Karpas-422 (cell line): Measurements from ENCODE around the gene CHURC1. TPM values are rescaled to one million over a fixed set of nuclear protein-coding genes. Genes with fewer than 3 reads are reported as not detected.

Source experiments
- DNase-seq: peaks from one replicate; pipeline ENCODE4 v3.0.0-alpha.2; 2015
- H2AFZ ChIP-seq: fragments of 200-600 bp; sonication (generic); 2 replicates; pipeline ENCODE4 v1.6.1; 2014; ENCODE audit warnings: antibody characterized with exemption, low read length, mixed read lengths
- H3K27ac ChIP-seq: fragments of 200-600 bp; sonication (generic); 2 replicates; pipeline ENCODE4 v1.5.1; 2014; ENCODE audit warnings: mild to moderate bottlenecking, low read length, moderate library complexity
- H3K27me3 ChIP-seq: fragments of 200-600 bp; sonication (generic); 2 replicates; pipeline ENCODE4 v1.6.1; 2014; ENCODE audit warnings: low read length, mixed read lengths
- H3K36me3 ChIP-seq: fragments of 200-600 bp; sonication (generic); 2 replicates; pipeline ENCODE4 v1.6.1; 2014; ENCODE audit warnings: low read length, mixed read lengths; ENCODE audit not compliant: insufficient read depth
- H3K4me1 ChIP-seq: fragments of 200-600 bp; sonication (generic); 2 replicates; pipeline ENCODE4 v1.6.1; 2014; ENCODE audit warnings: mild to moderate bottlenecking, low read length, mixed read lengths
- H3K4me2 ChIP-seq: fragments of 200-600 bp; sonication (generic); 2 replicates; pipeline ENCODE4 v1.6.1; 2014; ENCODE audit warnings: low read length, low read depth, mild to moderate bottlenecking; ENCODE audit not compliant: poor library complexity, severe bottlenecking
- H3K4me3 ChIP-seq: fragments of 200-600 bp; sonication (generic); 2 replicates; pipeline ENCODE4 v1.5.1; 2014; ENCODE audit warnings: mild to moderate bottlenecking, antibody characterized with exemption, low read length, mixed read lengths
- H3K79me2 ChIP-seq: fragments of 200-600 bp; sonication (generic); 2 replicates; pipeline ENCODE4 v1.6.1; 2014; ENCODE audit warnings: mild to moderate bottlenecking, low read length, mixed read lengths
- H3K9ac ChIP-seq: fragments of 200-600 bp; sonication (generic); 2 replicates; pipeline ENCODE4 v1.6.0; 2014; ENCODE audit warnings: low read length
- H3K9me2 ChIP-seq: fragments of 200-600 bp; sonication (generic), shearing (Covaris generic); replicated peaks from 2 replicates; pipeline ENCODE4 v1.6.0; 2014; ENCODE audit warnings: mild to moderate bottlenecking, low read length, moderate library complexity; ENCODE audit not compliant: insufficient read depth
- H3K9me3 ChIP-seq: fragments of 300-700, 200-600 bp; sonication (generic); 2 replicates; pipeline ENCODE4 v1.6.1; 2014; ENCODE audit warnings: low read length, mixed read lengths
- H4K20me1 ChIP-seq: fragments of 200-600 bp; sonication (generic); 2 replicates; pipeline ENCODE4 v1.6.1; 2014; ENCODE audit warnings: mild to moderate bottlenecking, antibody characterized with exemption, low read length, low read depth; ENCODE audit not compliant: insufficient read depth
- total RNA-seq: library from RNA; depleted of rRNA; stranded (reverse); fragments of >200 nt; shearing (Covaris generic); gene quantifications from 2 replicates; pipeline ENCODE4 v1.2.3, GENCODE V29; 2014; ENCODE audit warnings: low replicate concordance

The CHURC1 gene
- total RNA-seq, 1 experiment from 2014 or later: 136 TPM

DNA sequence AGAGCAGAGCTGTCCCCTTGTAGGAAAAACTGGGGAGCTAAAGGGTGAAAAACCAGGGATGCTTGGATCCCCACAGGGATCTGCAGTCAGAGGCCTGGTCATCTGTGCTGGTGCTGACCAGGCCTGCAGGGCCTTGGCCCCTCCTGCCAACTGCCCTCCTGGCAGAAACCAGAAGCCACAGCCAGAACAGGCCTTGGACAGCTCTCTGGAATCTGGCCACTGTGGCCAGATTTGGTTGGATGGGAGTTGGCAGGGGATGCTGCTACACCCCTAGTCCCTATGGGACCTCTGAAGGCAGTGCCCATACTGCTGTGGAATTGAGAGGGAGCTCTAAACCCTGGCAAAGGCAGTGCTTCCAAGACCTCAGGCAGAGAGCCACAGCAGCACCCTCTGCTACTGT is 37.5 kb downstream of the CHURC1 start:
- DNase-seq: no peak
- no peaks in the 10 kb centered on the region for H3K36me3 ChIP-seq
- no peak overlapping the region for H3K9ac ChIP-seq
- H3K4me3 ChIP-seq: no peak overlapping the region
- H3K79me2 ChIP-seq: no peaks in the 10 kb centered on the region
- H3K27me3 ChIP-seq: no peaks in the 10 kb centered on the region
- no peak overlapping the region for H3K27ac ChIP-seq
- H3K9me2 ChIP-seq: no peaks in the 10 kb centered on the region
- no peaks in the 10 kb centered on the region for H3K4me1 ChIP-seq
- no peaks in the 10 kb centered on the region for H3K9me3 ChIP-seq
- H4K20me1 ChIP-seq: no peaks in the 10 kb centered on the region; the same call in 1 of the 2 replicates
- no peak overlapping the region for H2AFZ ChIP-seq
- no peak overlapping the region for H3K4me2 ChIP-seq

- Histone ChIP-seq H3K27ac (no peak overlapping the region), H3K79me2 (no peaks in the 10 kb centered on the region), H2AFZ (no peak overlapping the region), H3K9me3 (no peaks in the 10 kb centered on the region), H3K9me2 (no peaks in the 10 kb centered on the region), H4K20me1 (peaks cover 5% of the 10 kb centered on the region; the same call in 1 of the 2 replicates), H3K27me3 (no peaks in the 10 kb centered on the region), H3K4me3 (no peak overlapping the region), H3K36me3 (no peaks in the 10 kb centered on the region), H3K4me2 (no peak overlapping the region), H3K4me1 (no peaks in the 10 kb centered on the region), H3K9ac (no peak overlapping the region)
- DNase-seq: peak; percentile 68
Measured at GRCh38 chr14:64952598-64953309, 38.5 kb downstream of the CHURC1 start.

- Histone ChIP-seq H4K20me1 (peaks cover 5% of the 10 kb centered on the region; the same call in 1 of the 2 replicates), H3K9me3 (no peaks in the 10 kb centered on the region), H3K4me2 (no peak overlapping the region), H3K4me1 (no peaks in the 10 kb centered on the region), H3K9ac (no peak overlapping the region), H3K4me3 (no peak overlapping the region), H3K79me2 (no peaks in the 10 kb centered on the region), H3K27me3 (no peaks in the 10 kb centered on the region), H2AFZ (no peak overlapping the region), H3K27ac (no peak overlapping the region), H3K36me3 (no peaks in the 10 kb centered on the region), H3K9me2 (no peaks in the 10 kb centered on the region)
- no peak for DNase-seq
Measured at GRCh38 chr14:64953310-64953654, 39.0 kb downstream of the CHURC1 start.

DNA sequence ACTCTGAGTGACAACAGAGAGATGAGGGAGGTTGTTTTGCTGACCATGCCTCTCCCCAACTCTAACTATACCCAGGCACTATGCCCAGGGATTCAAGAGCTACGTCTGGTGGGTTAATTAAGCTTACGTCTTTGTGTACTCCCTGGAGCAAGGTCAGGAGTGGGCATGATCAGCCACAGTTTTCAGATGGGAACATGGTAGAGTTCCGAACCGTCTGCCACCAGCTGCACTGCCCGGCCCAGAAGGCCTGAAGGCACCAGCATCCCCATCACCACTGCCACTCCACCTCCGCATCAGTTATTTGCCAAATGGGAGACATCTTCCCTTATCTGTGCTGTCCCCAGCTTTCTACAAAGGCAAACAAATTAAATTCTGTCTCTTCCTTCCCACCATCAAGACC is 39.4 kb downstream of the CHURC1 start:
- no peak overlapping the region for H3K4me2 ChIP-seq
- H2AFZ ChIP-seq: no peak overlapping the region
- no peaks in the 10 kb centered on the region for H3K79me2 ChIP-seq
- H3K36me3 ChIP-seq: no peaks in the 10 kb centered on the region
- DNase-seq: no peak
- no peaks in the 10 kb centered on the region for H3K27me3 ChIP-seq
- H3K9ac ChIP-seq: no peak overlapping the region
- H3K4me1 ChIP-seq: no peaks in the 10 kb centered on the region
- no peak overlapping the region for H3K27ac ChIP-seq
- H3K9me2 ChIP-seq: no peaks in the 10 kb centered on the region
- no peaks in the 10 kb centered on the region for H3K9me3 ChIP-seq
- H3K4me3 ChIP-seq: no peak overlapping the region
- peaks cover 5% of the 10 kb centered on the region; the same call in 1 of the 2 replicates for H4K20me1 ChIP-seq

DNA sequence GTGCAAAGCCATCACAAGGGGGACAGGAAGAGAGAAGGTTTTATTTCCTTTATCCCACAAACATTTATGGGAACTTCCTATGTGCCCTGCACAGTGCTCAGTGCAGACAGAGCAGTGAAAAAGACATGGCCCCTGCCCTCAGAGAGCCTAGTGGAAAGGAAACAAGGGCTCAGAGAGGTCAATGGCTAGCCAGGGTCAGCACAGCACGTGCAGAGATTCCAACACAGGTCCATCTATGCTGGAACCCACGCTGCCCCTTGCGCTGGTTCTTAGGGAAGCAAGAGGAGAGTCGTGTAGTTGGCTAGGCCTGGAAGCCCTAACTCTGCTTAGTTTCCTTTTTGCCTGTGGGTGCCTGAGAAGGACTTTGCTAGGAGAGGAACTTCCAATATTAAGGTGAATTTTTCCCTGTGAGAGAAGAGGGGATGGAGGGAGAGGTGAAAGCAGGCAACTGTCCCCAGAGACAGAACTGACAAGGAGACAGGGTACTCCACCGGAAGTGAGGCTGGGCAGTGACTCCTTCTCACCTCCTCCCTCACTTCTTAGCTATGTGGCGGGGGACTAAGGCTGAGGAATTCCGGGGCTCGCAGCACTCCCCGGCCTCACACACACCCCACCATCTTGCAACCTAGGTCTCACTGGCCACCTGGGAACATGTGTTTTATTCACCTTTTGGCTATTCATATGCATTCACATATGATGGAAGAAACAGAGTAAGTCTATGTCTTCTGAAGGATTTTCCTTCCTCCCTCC is 40.4 kb downstream of the CHURC1 start:
- no peaks in the 10 kb centered on the region for H3K27me3 ChIP-seq
- no peaks in the 10 kb centered on the region for H3K4me1 ChIP-seq
- no peaks in the 10 kb centered on the region for H3K9me2 ChIP-seq
- H3K36me3 ChIP-seq: no peaks in the 10 kb centered on the region
- no peak overlapping the region for H2AFZ ChIP-seq
- H3K4me2 ChIP-seq: no peak overlapping the region
- H3K27ac ChIP-seq: no peak overlapping the region
- no peak overlapping the region for H3K9ac ChIP-seq
- H3K79me2 ChIP-seq: no peaks in the 10 kb centered on the region
- peaks cover 9% of the 10 kb centered on the region; the same call in 1 of the 2 replicates for H4K20me1 ChIP-seq
- no peak for DNase-seq
- no peak overlapping the region for H3K4me3 ChIP-seq
- no peaks in the 10 kb centered on the region for H3K9me3 ChIP-seq

DNA sequence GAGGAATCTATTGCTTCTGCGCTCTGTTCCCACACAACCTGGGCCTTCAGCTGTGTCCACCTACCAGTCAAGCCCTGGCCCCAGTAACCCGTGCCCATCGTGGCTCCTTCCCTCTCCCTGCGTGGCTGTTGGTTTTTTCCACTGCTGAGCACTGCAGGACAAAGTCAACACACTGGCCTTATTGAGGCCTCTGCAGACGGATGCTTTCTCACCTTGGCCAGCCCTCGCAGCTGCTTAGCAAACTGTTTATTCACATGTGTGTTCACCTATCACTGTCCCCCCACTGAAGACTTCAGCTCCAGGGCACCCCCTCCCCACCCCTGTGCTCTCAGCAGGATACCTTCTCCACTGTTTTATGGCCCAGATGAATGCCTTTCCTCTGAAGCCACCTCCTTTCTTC is 41.0 kb downstream of the CHURC1 start:
- H3K9ac ChIP-seq: no peak overlapping the region
- no peak overlapping the region for H2AFZ ChIP-seq
- H3K4me3 ChIP-seq: no peak overlapping the region
- H3K79me2 ChIP-seq: no peaks in the 10 kb centered on the region
- H3K9me3 ChIP-seq: no peaks in the 10 kb centered on the region
- peaks cover 9% of the 10 kb centered on the region; the same call in 1 of the 2 replicates for H4K20me1 ChIP-seq
- DNase-seq: no peak
- H3K4me1 ChIP-seq: peaks cover 4% of the 10 kb centered on the region
- no peaks in the 10 kb centered on the region for H3K9me2 ChIP-seq
- H3K36me3 ChIP-seq: no peaks in the 10 kb centered on the region
- H3K27me3 ChIP-seq: no peaks in the 10 kb centered on the region
- H3K27ac ChIP-seq: no peak overlapping the region
- H3K4me2 ChIP-seq: no peak overlapping the region

GRCh38 chr14:64956697-64957406 is 42.6 kb downstream of the CHURC1 start:
- H3K79me2 ChIP-seq: no peaks in the 10 kb centered on the region
- no peaks in the 10 kb centered on the region for H3K9me3 ChIP-seq
- H3K36me3 ChIP-seq: no peaks in the 10 kb centered on the region
- no peaks in the 10 kb centered on the region for H3K27me3 ChIP-seq
- H3K4me3 ChIP-seq: no peak overlapping the region
- H3K4me2 ChIP-seq: no peak overlapping the region
- no peak for DNase-seq
- peaks cover 9% of the 10 kb centered on the region; the same call in 1 of the 2 replicates for H4K20me1 ChIP-seq
- H2AFZ ChIP-seq: no peak overlapping the region
- no peak overlapping the region for H3K27ac ChIP-seq
- no peak overlapping the region for H3K9ac ChIP-seq
- H3K9me2 ChIP-seq: no peaks in the 10 kb centered on the region
- peaks cover 14% of the 10 kb centered on the region for H3K4me1 ChIP-seq

GRCh38 chr14:64958201-64958600 is 43.9 kb downstream of the CHURC1 start:
- Histone ChIP-seq H2AFZ (no peak overlapping the region), H3K9me2 (no peaks in the 10 kb centered on the region), H3K9ac (no peak overlapping the region), H3K4me1 (peaks cover 14% of the 10 kb centered on the region), H3K27ac (no peak overlapping the region), H3K4me3 (no peak overlapping the region), H3K79me2 (no peaks in the 10 kb centered on the region), H3K9me3 (no peaks in the 10 kb centered on the region), H3K36me3 (no peaks in the 10 kb centered on the region), H4K20me1 (peaks cover 9% of the 10 kb centered on the region; the same call in 1 of the 2 replicates), H3K4me2 (no peak overlapping the region), H3K27me3 (no peaks in the 10 kb centered on the region)
- DNase-seq: no peak
